ENCODE measurements around the gene DLX4. TPM values are rescaled to one million over a fixed set of nuclear protein-coding genes. Genes with fewer than 3 reads are reported as not detected.
A peak's percentile ranks its signal among the peaks of the same experiment; 100 is the strongest.

Gene DLX4
- total and polyA plus RNA-seq, 2 donors (not counting 3 experiments of a cell fraction or from before 2014, with no cell fraction given) = not detected

GRCh38 chr17:49967621-49968404 is 1.2 kb upstream of the DLX4 start:
- FAIRE-seq (no peak), DNase-seq (ENCODE audit: low read depth, low spot score) (no peak)
- Histone ChIP-seq H3K9me3 (replicated peaks; ENCODE audit: control insufficient read depth, insufficient read depth, low read length) (no peaks in the 10 kb centered on the region), H4K20me1 (replicated peaks; ENCODE audit: control insufficient read depth, extremely low read depth, insufficient read depth, low read length) (no peaks in the 10 kb centered on the region), H3K4me2 (ENCODE audit: insufficient read depth, low read length) (peak overlapping the region; percentile 4), H3K27me3 (ENCODE audit: control insufficient read depth in 2 of 2, insufficient read depth in 2 of 2, low read length in 2 of 2) (peaks cover 92 to 96% of the 10 kb centered on the region in 2 experiments), H3K27ac (ENCODE audit: insufficient read depth, low read depth, low read length) (no peak overlapping the region), H2AFZ (ENCODE audit: low read depth, low read length) (no peak overlapping the region), H3K36me3 (ENCODE audit: control insufficient read depth in 2 of 2, extremely low read depth in 1 of 2, insufficient read depth in 2 of 2, low read length in 2 of 2) (no peaks in the 10 kb centered on the region), H3K9me1 (replicated peaks; ENCODE audit: control insufficient read depth, extremely low read depth, insufficient read depth, low read length) (no peaks in the 10 kb centered on the region), H3K79me2 (ENCODE audit: control insufficient read depth, insufficient read depth, low read length) (no peaks in the 10 kb centered on the region), H3K9ac (replicated peaks; ENCODE audit: extremely low read depth, insufficient read depth, low read length) (no peak overlapping the region), H3K4me1 (ENCODE audit: control insufficient read depth, extremely low read depth, insufficient read depth, low read length) (no peaks in the 10 kb centered on the region), H3K4me3 (replicated peaks in 1 of 3; ENCODE audit: insufficient read depth in 1 of 3, low read depth in 1 of 3, low read length in 3 of 3) (no peak overlapping the region)
- CTCF ChIA-PET = interaction anchor here (0.7 to 2.2 kb wide), 6 partner anchors 11 to 30 kb away, joined by 3 to 7 read pairs (median 4); no protein-coding TSS in a partner anchor
- POLR2A ChIA-PET = no interaction called here
- dilution Hi-C loops (cut with MboI; ENCODE audit: extremely low pct_ligation_motif_present, low sequenced_read_pairs) = no loop called here
- intact Hi-C loops (cut with micrococcal nuclease) = no loop called here
- no TSS peak for BruUV-seq (replicated peaks)
- TF ChIP-seq EZH2 (IDR thresholded peaks at IDR 0.05; ENCODE audit: borderline replicate concordance, low read depth, low read length, severe bottlenecking) (no peak), MAX (IDR thresholded peaks at IDR 0.05; ENCODE audit: insufficient read depth, insufficient read length) (peak; percentile 42)

- peak; percentile 38 for DNase-seq (ENCODE audit: low read depth, low spot score)
- Histone ChIP-seq H3K9me3 (replicated peaks; ENCODE audit: control insufficient read depth, insufficient read depth, low read length) (no peaks in the 10 kb centered on the region), H3K4me3 (replicated peaks in 1 of 3; ENCODE audit: insufficient read depth in 1 of 3, low read depth in 1 of 3, low read length in 3 of 3) (peak overlapping the region in 1 of 3 experiments; percentile 16), H3K27me3 (ENCODE audit: control insufficient read depth in 2 of 2, insufficient read depth in 2 of 2, low read length in 2 of 2) (peaks cover 92 to 96% of the 10 kb centered on the region in 2 experiments), H3K4me1 (ENCODE audit: control insufficient read depth, extremely low read depth, insufficient read depth, low read length) (no peaks in the 10 kb centered on the region), H4K20me1 (replicated peaks; ENCODE audit: control insufficient read depth, extremely low read depth, insufficient read depth, low read length) (no peaks in the 10 kb centered on the region), H3K79me2 (ENCODE audit: control insufficient read depth, insufficient read depth, low read length) (no peaks in the 10 kb centered on the region), H3K9ac (replicated peaks; ENCODE audit: extremely low read depth, insufficient read depth, low read length) (no peak overlapping the region), H3K4me2 (ENCODE audit: insufficient read depth, low read length) (peak overlapping the region; percentile 18), H3K27ac (ENCODE audit: insufficient read depth, low read depth, low read length) (no peak overlapping the region), H3K36me3 (ENCODE audit: control insufficient read depth in 2 of 2, extremely low read depth in 1 of 2, insufficient read depth in 2 of 2, low read length in 2 of 2) (no peaks in the 10 kb centered on the region), H3K9me1 (replicated peaks; ENCODE audit: control insufficient read depth, extremely low read depth, insufficient read depth, low read length) (no peaks in the 10 kb centered on the region), H2AFZ (ENCODE audit: low read depth, low read length) (no peak overlapping the region)
- TF ChIP-seq POLR2A (IDR thresholded peaks at IDR 0.05; ENCODE audit: low read depth, low read length) = no peak
- TF ChIP-seq FOS (IDR thresholded peaks at IDR 0.05; ENCODE audit: borderline replicate concordance, insufficient read depth, low read length) = peak; percentile 14
- TF ChIP-seq POLR2AphosphoS5 (IDR thresholded peaks at IDR 0.05; ENCODE audit: insufficient read depth, low read depth, low read length) = peak; percentile 28
- peak; percentile 79 for TF ChIP-seq EZH2 (IDR thresholded peaks at IDR 0.05; ENCODE audit: borderline replicate concordance, low read depth, low read length, severe bottlenecking)
- POLR2A ChIA-PET = no interaction called here
- dilution Hi-C loops (cut with MboI; ENCODE audit: extremely low pct_ligation_motif_present, low sequenced_read_pairs) (no loop called here), intact Hi-C loops (cut with micrococcal nuclease) (no loop called here)
- CTCF ChIA-PET = interaction anchor here (1.2 kb wide), 1 partner anchor 28 kb away, joined by 3 read pairs; no protein-coding TSS in a partner anchor
- no TSS peak for BruUV-seq (replicated peaks)
- peak; percentile 85 for FAIRE-seq
Measured at GRCh38 chr17:49968405-49969133, 421 bp upstream of the DLX4 start.

All from endothelial cell of umbilical vein (primary cell).